HG02798 (cell line): ENCODE measurements around the gene MYH4.

Experiments
- ATAC-seq: cut with Tn5 transposase; IDR thresholded peaks from one replicate; pipeline ENCODE4 v1.9.1; 2021; ENCODE audit warnings: mild to moderate bottlenecking; ENCODE audit not compliant: unreplicated experiment, poor library complexity

MYH4 gene

DNA sequence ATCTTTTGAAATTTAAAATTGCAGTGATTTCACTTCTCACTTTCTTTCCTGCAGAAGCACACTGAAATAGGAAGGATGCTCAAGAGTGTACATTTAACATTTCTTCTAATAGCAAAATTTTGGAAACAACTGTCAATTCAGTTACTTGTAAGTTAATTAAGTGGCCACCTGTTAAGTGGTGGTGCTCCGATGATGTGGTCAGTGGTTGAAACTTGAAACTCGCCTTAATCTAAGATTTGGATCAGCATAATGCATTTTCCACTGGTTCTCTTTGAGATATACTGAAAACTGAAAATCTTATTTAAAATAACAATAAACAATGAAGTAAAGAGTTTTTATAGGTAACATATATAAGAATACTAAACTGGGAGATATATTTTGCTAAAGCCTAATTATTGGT lies 40.6 kb downstream of the MYH4 start:
- no peak for ATAC-seq

DNA sequence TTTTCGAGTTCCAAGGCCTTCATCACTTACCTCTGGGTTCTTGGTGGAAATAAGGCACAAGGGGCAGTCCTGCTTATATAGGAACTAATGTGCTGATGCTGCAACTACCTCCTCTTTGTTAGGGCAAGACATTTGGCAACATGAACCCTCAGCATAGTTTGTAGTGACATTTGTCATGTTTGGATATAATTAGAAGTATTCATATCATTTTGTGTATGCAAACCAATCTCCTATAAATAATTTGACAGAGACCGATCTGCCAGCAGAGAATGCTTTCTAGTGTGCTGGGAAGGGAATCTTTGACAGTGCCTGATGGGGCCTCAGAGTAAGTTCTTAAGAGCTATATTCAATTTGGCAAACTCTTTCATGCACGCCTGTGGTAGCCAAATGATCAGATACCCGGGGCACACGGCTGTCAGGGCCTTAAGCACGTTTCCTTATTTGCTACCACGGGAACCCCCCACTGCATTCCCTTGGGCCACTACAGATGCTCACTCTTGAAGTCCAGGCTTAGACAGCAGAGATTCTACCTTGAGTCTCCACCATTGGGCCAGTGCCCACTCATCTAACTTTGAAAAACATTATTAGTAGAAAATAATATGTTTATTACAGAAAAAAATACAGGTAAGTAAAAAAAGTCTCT lies 47.3 kb downstream of the MYH4 start, which contains the start of gene MYH8:
MYH8 (minus strand) TSS at position 51 of the 643 bp plus-strand sequence. CDS start 1,723 bp downstream, outside the sequence.
- no peak for ATAC-seq

DNA sequence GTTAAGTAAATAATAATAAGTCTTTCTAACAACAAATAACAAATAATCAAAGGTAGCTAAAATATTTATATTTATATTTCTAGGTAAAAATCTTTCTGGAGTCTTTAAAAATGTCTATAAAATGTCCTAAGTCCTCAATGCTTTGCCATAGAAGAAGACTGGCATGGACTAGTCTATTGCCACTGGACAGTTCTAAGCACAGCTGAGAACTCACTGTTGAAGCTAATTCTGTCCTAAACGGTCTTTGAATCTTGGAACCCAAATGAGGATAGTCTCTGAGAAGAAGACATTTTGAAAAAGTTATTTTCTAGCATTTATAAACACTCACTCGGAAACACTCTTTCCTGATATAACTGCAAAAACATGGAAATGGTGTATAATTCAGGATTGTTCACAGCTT lies 48.1 kb downstream of the MYH4 start:
- no peak for ATAC-seq

DNA sequence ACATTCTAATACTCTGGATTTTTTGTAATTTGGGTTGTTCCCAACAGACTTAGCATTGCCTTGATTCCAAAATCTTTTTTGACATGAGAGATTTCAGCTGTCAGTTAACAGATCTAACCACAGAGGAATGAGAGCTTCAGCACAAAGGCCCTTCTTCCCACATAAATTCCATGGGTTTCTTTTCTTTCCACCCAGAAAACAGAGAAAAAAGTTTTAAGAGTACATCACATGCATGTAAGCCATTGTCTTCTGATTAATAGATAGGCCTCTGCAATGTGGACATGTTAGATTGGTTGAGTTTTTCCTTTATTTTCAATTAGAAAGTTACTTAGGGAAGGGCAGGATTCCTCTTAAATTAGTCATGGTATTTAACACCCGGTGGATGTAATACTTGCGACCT lies 48.5 kb downstream of the MYH4 start:
- ATAC-seq = no peak

DNA sequence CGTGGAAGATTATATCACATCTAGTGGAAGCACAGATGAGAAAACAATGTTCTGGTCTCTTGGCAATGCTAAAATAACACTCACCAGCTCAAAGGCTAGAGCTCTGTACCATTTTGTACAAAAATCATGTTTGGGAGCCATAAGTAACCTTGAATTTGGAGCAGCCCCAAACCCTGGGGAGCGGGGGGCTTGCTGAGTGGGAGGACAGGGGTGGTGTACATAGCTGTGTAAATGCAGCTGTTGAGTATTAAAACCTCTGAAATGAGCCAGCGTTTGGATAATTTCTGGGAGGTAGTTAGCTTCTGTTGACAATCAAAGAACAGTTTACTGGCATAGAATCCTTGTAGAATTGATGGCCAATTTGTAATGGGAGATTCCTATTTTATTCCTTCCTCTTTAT lies 51.9 kb downstream of the MYH4 start:
- ATAC-seq = no peak

DNA sequence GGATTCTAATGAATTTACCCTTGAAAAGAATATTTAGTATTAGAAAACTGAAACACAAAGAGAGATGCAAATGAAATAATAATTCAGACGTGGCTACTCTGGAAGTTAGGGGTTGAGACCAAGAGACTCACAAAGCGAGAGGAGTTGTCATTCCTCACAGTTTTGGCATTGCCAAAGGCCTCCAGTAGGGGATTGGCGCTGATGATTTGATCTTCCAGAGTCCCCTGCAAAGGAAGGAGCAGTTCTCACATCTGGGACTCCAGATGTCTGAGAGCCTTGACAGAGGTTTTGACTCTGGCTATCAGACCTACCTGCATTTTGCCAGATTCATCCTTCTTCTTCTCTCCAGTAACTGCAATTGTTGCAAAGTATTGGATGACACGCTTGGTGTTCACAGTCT lies 54.2 kb downstream of the MYH4 start:
- ATAC-seq = no peak

DNA sequence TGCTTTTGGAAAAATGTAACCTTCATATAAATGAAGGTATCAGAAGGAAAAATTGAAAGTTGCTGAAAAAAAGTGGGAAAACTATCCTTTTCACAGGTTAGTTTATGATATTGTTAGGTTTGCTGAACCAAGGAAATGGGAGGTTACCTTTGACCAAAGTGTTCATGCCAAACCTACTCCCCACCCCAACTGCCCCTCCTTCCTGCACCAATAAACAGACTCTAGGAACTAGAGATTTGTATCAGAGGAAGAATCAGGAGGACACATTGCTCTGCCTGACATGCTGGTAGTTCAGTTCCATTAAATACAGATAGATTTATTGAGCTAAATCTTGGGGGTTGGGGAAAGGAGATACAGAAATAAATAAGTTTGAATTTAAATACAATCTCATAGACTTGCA lies 65.8 kb downstream of the MYH4 start:
- no peak for ATAC-seq

DNA sequence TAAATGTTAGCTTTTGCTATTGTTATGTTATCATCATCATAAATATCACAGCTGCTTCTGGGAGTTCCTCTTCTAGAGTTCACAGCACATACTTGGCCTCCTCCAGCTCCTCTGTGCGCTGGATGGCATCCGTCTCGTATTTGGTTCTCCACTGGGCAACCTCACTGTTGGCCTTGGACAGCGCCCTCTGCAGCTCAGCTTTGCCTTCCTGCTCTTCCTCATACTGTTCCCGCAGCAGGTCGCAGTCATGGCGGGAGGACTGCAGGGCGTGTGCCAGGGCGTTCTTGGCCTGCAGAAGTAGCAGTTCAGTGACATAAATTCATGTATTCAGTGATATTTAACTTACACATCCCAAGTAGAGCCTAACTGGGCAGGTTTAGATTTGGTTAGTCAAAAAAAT lies 71.0 kb downstream of the MYH4 start:
- no peak for ATAC-seq

DNA sequence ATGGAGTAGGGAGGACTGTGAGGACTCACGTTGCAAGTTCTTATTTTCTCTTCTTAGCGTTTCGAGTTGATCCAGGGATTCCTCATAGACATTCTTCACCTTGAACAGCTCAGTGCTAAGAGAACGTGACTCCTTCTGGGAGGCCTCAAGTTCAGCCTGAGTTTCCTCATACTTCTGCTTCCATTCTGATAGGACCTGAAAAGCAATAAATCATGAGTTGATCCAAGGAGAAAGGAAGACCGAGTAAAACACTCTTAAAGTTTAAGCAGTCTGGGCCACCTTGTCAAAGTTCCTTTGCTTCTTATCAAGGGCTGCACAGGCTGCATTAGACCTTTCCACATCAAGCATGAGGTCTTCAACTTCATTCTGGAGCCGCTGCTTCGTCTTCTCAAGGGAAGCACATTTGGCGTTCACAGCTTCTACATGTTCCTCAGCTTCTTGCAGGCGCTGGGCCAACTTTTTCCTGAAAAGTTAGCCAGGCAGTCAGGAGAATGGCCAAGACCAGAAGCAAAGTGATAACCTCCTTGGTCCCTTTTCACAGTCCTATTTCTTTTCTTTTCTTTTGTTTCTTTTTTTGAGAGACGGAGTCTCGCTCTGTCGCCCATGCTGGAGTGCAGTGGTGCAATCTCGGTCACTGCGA lies 72.7 kb downstream of the MYH4 start:
- no peak for ATAC-seq

DNA sequence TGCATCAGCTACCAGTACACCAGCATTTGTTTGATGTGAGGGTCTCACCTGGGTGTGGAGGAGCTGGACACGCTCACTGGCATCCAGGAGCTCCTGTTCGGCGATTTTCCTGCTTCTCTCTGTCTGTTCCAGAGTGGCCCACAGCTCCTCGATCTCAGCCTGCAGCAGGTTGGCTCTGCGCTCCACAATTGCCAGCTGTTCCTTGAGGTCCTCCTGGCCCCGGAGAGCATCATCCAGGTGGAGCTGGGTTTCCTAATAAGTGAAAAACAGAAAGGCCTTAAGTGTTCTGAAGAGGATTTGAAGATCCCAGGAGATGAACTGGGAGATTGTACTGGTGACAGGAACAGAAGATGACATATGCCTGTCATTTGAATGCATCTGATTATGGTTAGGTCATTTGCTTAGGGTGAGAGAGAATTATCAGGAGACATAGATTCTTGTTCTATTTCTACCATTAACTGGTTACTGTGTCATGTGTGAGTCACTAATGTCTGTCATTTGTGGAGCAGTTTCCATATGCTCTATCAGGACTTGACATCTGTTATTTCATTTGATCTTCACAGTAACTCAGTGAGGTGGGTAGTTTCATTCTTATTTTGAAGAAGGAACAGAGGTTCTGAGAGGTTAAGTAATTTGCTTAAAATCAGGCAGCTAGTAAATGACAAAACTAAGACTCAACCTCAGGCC lies 75.0 kb downstream of the MYH4 start:
- no peak for ATAC-seq
